HG03064 (cell line): Measurements from ENCODE around the gene RIMS4.

Source experiments
- ATAC-seq: cut with Tn5 transposase; IDR thresholded peaks from one replicate; pipeline ENCODE4 v1.9.1; 2021; ENCODE audit warnings: low read depth; ENCODE audit not compliant: unreplicated experiment

Gene RIMS4

DNA sequence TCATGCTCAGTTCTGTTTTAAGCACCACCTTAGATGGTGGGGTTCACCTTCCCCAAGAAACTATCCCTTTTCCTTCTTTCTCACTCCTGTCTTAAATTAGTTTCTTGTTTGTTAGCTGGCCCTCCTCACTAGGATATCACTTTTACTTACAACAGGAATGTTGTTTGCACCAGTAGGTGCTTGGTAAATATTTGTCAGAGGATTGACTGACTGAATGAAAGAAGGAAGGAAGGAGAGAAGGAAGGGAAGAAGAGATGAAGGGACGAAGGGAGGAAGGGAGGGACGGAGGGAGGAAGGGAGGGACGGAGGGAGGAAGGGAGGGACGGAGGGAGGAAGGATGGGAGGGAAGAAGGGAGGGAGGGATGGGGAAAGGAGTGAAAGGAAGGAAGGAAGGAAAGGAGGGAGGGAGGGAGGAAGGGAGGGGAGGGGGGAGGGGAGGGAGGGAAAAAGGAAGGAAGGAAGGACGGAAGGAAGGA is 65.2 kb downstream of the RIMS4 start:
- ATAC-seq, result no peak

DNA sequence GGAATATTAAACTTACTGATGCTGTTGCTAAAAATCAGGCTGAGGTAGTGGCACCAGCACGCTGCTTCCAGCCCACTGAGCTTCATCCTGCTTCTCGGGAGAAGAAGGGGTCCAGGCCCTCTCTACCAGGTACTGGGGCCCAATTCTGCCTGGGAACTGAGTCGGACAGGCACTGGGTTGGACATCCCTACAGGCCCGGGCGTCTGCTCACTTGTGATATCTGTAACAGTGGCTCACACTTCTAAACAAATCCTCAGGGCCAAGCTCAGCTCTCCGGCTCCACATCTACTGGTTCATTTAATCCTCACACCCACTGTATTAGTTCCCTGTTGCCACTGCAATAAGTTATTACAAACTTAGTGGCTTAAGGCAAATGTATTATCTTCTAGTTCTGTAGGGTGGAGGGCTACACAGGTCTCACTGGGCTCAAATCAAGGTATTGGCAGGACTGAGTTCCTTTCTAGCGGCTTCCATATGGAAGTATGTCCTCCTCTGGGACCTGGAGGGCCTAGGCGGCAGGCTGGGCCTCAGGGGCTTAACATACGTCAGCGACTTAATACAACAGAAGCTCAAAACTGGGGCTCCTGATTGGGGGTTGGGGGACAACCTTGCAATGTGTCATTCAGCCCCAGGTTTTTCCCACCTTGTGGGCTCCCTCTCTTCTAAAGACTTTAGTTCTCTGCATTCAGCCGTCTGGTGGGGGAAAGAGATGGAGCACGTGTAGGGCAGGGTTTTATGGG is 66.3 kb downstream of the RIMS4 start:
- ATAC-seq, result no peak

DNA sequence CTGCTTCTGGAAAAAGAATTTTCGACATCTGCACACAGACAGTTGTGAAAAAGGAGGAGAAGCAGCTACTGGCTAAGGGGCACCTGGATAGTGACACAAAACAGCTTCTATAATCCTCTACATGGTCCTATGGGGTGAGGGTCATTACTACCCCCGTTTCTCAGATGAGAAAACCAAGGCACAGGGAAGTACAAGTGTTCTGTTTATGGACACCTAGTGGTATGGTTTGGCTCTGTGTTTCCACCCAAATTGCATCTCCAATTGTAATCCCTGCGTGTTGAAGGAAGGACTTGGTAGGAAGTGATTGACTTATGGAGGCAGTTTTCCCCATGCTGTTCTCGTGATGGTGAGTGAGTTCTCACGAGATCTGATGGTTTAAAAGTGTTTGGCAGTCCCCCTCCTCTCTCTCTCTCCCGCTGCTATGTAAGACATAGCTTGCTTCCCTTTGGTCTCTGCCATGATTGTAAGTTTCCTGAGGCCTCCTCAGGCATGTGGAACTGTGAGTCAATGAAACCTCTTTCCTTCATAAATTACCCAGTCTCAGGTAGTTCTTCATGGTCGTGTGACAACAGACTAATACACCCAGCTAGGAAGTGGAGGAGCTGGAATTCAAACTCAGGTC is 67.2 kb downstream of the RIMS4 start:
- ATAC-seq, result no peak

DNA sequence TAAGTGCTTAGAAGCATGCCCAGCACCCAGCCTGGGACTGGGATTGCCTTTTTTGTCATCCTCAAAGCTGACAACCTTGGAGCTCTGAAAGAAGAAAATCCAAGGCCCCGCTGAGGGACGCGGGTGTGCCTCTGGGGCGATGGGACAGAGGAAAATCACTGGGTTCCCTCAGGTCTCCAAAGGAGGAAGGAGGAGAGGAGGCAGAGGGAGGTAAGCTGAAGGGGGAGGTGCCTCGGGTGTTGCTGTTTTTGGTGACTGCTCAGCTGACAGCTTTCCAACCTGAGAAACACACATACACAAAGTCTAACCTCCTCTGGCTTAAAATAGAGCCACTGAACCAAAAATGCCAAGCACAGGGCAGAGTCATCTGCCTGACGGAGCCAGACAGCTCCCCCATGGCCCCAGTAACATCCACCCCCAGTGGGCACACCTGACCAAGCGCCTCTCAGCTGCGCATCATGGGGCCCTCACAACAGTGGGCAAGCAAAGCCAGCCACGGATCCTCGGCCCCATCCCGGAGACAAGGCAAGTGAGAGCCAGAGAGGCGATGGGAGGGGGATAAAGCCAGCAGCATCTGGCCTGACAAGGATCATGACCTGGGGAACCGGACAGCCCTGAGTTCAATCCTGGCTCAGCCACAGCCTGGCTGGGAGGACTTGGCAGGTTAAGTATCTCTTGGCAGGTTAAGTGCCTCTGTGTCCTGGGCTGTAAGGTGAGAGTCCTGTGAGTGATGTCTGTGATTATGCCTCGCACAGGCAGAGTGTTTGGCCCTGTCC is 67.9 kb downstream of the RIMS4 start:
- no peak for ATAC-seq

DNA sequence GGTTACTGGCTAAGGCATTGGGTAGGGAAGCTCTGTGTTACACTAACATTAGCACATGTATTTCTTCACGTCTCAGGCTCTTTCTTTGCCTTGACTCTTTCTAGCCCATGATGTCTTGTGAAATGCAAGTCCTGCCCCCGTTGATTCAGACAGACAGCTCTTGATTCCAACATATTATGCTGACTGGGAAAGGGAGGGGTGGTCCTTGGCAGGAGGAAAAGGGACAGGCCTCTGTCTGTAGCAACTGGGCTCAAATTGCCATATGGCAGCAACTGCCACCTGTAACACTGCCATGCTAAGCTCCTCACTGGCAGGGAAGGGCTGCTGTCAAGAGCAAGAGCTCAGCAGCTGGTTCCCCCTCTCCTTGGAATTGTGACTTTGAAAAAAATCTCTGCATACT is 70.4 kb downstream of the RIMS4 start:
- no peak for ATAC-seq

DNA sequence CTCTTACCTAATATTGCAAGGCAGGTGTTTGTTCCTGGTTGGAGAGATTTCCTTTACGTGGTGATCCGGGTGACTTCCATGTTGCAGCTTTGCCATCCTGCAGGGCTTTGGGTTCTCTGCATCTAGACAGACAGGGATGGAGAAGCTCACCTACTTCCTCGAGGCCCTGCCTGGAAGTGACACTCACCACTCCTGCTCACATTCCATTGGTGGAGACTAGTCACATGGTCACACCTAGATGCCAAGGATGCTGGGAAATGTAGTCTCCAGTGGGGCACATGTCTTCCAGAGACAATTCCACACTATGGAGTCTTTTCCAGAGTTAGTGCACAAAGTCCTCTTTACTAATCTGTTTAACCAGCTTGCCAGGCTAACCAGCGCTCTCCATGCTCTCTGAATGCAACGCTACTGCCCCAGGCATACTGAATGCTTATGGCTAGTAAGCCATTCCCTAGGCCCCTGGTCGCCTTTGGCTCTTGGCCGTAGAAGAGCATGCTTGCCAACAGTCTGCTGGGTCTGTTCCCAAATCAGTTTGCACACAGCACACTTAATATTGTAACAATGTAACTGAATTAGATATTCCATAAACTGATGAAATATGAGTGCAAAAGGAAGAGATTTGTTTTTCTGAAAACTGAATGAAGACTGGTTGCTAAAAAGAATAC is 71.4 kb downstream of the RIMS4 start:
- no peak for ATAC-seq

DNA sequence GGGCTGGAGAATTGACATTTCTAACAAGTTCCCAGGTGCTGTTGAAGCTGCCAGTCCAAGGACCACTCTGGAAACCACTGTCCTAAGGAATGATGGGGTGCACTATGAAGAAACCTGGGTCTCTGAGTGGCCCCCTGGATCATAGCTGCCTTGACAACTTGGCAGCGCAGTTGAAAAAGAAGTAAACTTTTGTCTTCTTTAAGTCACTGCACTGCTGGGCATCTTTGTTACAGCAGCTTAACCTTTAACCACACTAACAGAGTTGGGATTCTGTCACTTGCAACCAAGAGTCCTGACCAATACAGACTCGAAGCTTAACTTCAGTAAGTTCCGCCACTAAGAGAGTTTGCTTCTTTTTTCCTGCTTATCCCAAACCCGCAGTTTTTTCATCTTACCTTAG is 73.2 kb downstream of the RIMS4 start:
- ATAC-seq, result no peak

DNA sequence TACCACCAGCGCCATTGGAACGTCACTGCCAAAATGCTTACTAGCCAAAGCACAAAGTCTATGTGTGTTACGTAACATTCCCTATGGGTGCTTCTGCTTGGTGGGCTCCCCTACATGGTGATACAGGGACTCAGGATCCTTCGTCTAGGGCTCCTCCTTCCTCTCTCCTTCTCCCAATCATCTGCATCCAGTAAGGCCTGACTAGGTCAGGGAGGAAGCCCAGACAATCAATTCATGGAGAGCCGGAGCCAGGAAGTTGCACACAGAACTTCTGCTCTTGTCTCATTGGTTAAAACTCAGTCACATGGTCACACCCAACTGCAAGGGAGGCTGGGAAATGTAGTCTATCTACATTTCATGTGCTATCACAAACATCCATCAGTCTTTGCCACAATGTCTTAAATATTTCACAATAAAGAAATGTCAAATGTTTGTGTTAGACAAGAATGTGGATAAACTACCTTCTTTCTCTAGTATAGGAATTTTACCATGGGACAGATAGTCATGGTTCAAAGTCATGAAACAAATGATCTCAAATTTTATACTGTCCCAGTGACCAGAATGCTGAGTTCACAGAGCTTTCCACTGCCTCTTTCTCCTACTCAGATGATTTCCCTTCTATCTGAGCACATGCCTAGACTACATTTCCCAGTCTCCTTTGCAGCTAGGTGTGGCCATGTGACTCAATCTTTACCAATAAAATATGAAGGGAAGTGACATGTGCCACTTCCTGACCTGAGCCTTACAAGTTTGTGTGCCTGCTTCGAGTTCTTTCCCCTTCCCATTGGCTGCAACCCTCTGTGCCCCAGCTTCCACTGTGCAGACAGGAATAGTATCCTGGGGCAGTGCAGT is 74.0 kb downstream of the RIMS4 start:
- ATAC-seq, result no peak

DNA sequence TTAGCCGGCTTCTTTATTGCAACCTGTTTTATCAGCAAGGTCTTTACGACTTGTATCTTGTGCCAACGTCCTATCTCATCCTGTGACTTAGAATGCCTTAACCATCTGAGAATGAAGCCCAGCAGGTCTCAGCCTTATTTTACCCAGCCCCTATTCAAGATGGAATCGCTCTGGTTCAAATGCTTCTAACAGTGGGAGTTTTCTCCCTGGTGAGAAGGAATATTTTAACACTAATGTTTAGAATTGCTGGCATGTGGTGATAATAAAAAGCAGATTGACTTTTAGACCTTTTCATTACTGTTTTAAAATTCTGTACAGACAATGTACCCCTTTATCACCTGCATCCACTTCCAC is 74.6 kb downstream of the RIMS4 start:
- no peak for ATAC-seq

DNA sequence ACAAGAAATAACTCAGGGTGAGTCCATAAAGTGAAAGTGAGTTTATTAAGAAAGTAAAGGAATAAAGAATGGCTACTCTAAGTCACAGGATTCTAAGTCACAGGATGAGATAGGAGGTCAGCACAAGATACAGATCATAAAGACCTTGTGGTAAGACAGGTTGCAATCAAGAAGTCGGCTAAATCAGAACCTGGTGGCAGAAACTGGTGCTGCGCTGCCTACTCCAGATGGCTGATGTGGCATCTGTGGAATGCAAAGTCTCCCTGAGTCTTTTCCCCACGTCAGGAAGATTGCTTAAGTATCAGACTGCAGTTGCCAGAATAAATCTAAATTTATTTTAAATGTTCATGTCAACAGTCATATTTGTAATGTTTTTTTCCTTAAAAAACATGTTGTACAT is 75.4 kb downstream of the RIMS4 start:
- ATAC-seq, result no peak

DNA sequence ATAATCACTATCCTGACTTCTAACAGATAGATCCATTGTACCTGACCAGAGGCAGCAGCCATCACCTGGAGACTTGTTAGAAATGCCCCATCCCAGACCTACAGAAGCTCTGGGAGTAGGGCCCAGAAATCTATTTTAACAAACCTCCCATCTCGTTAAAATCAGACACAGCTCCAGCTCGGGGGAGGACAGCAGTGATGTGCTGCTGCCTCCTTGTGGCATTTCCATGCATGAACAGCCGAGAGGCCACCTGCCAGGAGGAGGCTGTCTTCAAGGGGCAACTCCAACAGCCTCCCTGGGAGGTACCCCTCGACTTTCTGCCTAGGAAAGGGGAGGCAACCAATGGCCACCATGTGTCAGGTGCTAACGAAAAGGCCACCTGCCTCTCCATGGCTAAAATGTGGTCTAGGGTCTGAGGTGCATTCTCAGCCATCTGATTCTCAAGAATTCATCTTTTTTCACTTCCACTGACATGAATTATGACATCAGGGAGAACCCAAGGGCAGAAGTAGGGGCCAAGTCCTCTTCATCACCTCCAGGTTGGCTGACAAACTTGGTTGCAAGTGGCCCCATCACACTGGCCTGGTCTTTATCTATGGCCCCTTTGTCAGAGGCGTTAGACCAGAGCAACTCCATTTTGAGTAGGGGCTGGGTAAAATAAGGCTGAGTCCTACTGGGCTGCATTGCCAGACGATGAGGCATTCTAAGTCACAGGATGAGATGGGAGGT is 76.8 kb downstream of the RIMS4 start:
- ATAC-seq, result no peak

DNA sequence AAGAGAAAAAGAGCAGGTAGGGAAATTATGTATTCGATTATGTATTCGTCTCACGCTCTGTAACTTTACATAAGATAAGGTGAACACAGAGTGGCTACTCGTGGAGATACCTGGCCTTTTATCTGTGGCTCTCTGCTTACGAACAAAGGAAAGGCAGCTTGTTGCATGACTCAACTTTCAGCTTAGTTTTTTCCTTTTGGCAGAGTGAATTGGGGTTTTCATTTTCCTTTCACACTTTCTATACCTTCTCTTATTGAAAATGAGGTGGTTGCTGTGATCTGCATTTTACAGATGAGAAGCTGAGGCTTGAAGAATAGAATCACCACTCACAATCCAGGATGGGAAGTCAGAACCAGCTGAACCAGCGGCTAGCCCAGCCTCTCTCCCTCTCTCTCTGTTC is 78.0 kb downstream of the RIMS4 start:
- ATAC-seq, result no peak

DNA sequence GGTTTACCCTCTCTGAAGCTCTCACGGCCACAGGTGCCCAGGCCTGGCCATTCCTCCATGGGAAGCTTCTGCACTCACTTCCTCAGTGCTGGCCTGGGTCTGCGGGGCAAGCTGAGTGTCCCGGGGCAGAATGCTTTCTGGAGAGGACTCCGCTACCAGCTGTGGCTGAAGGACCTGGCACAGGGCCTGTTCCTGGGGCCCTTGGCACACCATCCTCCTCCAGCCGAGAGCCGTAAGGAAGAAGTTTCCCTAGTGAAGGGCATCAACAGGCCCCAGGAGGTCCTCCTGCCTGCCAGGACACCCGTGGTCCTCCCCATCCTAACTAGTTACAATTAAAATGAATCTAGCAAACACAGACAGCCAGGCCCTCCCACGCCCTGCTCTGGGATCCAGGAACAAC is 78.7 kb downstream of the RIMS4 start:
- ATAC-seq, result no peak

DNA sequence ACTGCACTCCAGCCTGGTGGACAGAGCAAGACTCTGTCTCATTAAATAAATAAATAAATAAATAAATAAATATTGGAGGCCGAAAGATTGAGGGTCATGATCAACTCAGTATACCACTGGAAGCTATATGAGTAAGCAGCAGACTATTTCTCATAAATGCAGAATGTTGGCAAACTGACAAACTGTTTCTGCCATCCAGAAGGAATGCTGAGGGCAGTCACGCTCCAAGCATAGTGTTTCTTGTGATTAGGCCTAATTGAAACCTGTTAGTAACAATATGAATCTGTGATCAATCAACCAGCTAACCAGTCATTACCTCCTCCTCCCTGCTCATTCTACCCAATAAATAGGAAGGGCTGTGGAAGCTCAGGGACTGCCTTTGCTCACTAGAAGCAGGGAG is 79.9 kb downstream of the RIMS4 start:
- ATAC-seq, result no peak

DNA sequence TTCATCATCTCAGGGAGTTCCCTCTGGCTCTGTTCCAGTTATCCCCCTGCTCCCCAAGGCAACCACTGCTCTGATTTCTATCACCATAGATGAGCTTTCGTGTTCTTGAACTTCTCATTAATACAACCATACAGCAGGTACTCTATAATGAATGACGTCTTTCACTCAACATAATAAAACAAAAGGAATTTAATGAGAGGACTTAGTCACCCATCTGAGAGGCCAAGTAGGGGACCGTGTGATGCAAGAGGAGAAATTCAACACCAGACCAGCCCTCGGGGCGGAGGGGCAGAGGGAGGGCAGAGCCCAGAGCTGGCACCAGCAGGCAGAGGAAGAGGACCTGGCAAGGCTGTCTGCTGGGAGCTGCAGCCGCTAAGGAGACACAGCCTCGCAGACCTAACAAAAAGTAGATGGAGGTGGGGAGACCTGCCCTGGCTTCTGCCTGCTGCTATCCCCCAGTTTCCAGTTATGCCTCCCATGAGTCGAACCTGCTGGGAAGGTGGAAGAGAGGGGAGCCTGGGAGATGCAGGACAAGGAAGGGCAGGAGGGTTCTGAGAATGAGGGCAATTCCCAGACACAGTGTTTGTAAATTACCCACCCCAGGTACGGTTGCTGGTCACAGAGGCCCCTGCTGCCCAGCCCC is 81.4 kb downstream of the RIMS4 start:
- no peak for ATAC-seq

DNA sequence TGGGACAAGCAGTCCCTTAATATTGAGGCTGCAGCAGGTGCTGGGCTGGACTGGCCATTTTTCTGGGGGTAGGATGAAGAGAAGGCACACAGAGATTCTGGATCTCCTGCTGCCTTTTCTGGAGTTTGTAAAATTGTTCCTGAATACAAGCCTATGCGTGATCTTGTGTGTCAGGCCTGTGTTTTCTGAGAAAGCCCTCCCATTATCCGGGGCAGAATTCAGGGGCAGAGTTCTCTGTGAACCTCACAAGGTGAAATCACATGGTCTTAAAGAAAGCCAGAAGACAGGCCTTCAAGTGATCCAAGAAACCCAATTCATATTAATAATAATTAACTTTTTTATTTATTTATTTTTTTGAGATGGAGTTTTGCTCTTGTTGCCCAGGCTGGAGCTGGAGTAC is 82.7 kb downstream of the RIMS4 start:
- no peak for ATAC-seq

DNA sequence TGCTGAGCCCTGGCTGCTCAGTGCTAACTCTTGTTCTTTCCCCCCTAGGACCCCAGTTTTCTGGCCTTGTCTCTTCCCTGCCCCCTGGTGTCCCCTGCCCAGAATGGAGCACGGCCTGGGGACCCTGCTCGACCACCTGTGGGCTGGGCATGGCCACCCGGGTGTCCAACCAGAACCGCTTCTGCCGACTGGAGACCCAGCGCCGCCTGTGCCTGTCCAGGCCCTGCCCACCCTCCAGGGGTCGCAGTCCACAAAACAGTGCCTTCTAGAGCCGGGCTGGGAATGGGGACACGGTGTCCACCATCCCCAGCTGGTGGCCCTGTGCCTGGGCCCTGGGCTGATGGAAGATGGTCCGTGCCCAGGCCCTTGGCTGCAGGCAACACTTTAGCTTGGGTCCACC is 83.3 kb downstream of the RIMS4 start:
- no peak for ATAC-seq

DNA sequence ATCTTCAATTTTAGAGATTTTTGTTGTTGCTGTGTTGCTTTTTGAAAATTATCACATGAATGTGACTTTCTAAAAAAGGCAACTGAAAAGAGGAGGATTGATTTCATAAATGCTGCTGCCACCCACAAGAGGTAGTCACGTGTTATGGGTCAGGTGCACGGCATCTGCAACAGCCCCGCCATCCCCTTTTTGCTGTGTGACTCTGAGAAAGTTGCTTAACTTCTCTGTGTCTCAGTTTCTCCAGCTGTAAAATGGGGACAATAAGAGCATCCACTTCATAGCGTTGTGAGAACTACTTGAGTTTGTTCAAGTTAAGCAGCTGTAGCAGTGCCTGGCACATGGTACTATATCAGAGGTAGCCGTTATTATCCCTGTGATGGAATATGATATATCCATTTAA is 84.5 kb downstream of the RIMS4 start:
- no peak for ATAC-seq

DNA sequence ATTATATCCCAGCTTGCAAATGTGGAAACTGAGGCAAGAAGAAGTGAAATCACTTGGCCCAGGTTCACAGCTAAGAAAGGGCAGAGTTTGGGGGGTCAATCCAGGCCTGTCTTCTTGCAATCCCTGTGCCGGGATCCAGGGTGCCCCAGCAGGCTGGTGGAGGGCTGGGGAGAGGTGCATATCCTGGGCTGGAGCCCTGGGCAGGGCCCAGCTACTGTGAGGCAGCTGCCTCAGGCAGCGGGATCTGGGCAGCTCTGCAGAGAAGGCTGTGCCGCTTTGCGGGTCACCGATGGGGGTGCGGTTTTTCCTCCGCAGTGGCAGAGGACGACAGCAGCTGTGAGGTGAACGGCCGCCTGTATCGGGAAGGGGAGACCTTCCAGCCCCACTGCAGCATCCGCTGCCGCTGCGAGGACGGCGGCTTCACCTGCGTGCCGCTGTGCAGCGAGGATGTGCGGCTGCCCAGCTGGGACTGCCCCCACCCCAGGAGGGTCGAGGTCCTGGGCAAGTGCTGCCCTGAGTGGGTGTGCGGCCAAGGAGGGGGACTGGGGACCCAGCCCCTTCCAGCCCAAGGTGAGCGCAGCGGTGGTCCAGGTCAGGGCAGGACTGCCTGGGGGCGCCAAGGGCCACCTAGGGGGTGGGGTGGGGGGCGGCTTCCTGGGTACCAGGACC is 85.8 kb downstream of the RIMS4 start:
- ATAC-seq, result no peak
